DOHH2 (cell line): ENCODE measurements around the gene ACOT4.
"Not testable (repeated sequence)": the region's sequence is repeated elsewhere in the genome, so short reads cannot be mapped to it uniquely, and the experiment has no call there.

Experiments used
- H3F3A ChIP-seq: fragments of 200-600 bp; sonication (generic), shearing (Covaris generic); 2 replicates; pipeline ENCODE4 v1.6.0; 2016; ENCODE audit warnings: antibody characterized with exemption, mild to moderate bottlenecking; ENCODE audit not compliant: control insufficient read depth, insufficient read depth
- H3K27ac ChIP-seq: fragments of 200-600 bp; sonication (generic); 2 replicates; pipeline ENCODE4 v1.5.1; 2014; ENCODE audit warnings: low read depth, mild to moderate bottlenecking, low read length, moderate library complexity
- H3K27me3 ChIP-seq: fragments of 200-600 bp; sonication (generic); 2 replicates; pipeline ENCODE4 v1.6.1; 2014; ENCODE audit warnings: mild to moderate bottlenecking, low read length, mixed read lengths; ENCODE audit not compliant: control insufficient read depth
- H3K36me3 ChIP-seq: fragments of 200-600 bp; sonication (generic); 2 replicates; pipeline ENCODE4 v1.6.1; 2014; ENCODE audit warnings: mild to moderate bottlenecking, low read length, moderate library complexity, mixed read lengths; ENCODE audit not compliant: control insufficient read depth
- H3K4me1 ChIP-seq: fragments of 200-600 bp; sonication (generic); 2 replicates; pipeline ENCODE4 v1.6.1; 2014; ENCODE audit warnings: mild to moderate bottlenecking, low read length, mixed read lengths; ENCODE audit not compliant: control insufficient read depth
- H3K4me2 ChIP-seq: fragments of 200-600 bp; sonication (generic); 2 replicates; pipeline ENCODE4 v1.6.0; 2014; ENCODE audit warnings: mild to moderate bottlenecking, low read length, moderate library complexity
- H3K4me3 ChIP-seq: fragments of 200-600 bp; sonication (generic); 2 replicates; pipeline ENCODE4 v1.5.1; 2014; ENCODE audit warnings: mild to moderate bottlenecking, low read length, mixed read lengths
- H3K79me2 ChIP-seq: fragments of 200-600 bp; sonication (generic); 2 replicates; pipeline ENCODE4 v1.6.1; 2014; ENCODE audit warnings: mild to moderate bottlenecking, low read length, mixed read lengths; ENCODE audit not compliant: control insufficient read depth
- H3K9me2 ChIP-seq: fragments of 200-600 bp; sonication (generic); replicated peaks from 2 replicates; pipeline ENCODE4 v1.6.1; 2014; ENCODE audit warnings: mild to moderate bottlenecking, low read length, mixed read lengths; ENCODE audit not compliant: control insufficient read depth
- H3K9me3 ChIP-seq: fragments of 200-600 bp; sonication (generic); 2 replicates; pipeline ENCODE4 v1.6.1; 2014; ENCODE audit warnings: antibody characterized with exemption, low read length, mixed read lengths; ENCODE audit not compliant: control insufficient read depth, insufficient read depth
- H4K20me1 ChIP-seq: fragments of 200-600 bp; sonication (generic); 2 replicates; pipeline ENCODE4 v1.6.0; 2014; ENCODE audit warnings: low read depth, mild to moderate bottlenecking, antibody characterized with exemption, low read length, moderate library complexity; ENCODE audit not compliant: control insufficient read depth, insufficient read depth
- EZH2phosphoT487 ChIP-seq: fragments of 200-600 bp; sonication (generic); IDR thresholded peaks from 2 replicates; pipeline ENCODE4 v1.6.1; 2017; ENCODE audit warnings: borderline replicate concordance, mild to moderate bottlenecking, antibody characterized with exemption, low read length, moderate library complexity, mixed read lengths
- TF ChIP-seq, protein P1 (sequence below): fragments of 200-600 bp; sonication (generic); IDR thresholded peaks from one replicate; pipeline ENCODE4 v1.5.1; 2014; ENCODE audit warnings: antibody characterized with exemption, mild to moderate bottlenecking, low read depth, low read length; ENCODE audit not compliant: poor library complexity, severe bottlenecking

Gene ACOT4

GRCh38 chr14:73553845-73554244, 37.8 kb upstream of the ACOT4 start:
- H3K27ac ChIP-seq = no peak overlapping the region
- no peaks in the 10 kb centered on the region for H3K4me1 ChIP-seq
- H3K9me2 ChIP-seq = no peaks in the 10 kb centered on the region
- H3K27me3 ChIP-seq = no peaks in the 10 kb centered on the region
- H3K9me3 ChIP-seq = no peaks in the 10 kb centered on the region
- no peak overlapping the region for H3K4me2 ChIP-seq
- no peaks in the 10 kb centered on the region for H4K20me1 ChIP-seq
- no peak for TF ChIP-seq EZH2phosphoT487
- TF ChIP-seq, protein P1, sequence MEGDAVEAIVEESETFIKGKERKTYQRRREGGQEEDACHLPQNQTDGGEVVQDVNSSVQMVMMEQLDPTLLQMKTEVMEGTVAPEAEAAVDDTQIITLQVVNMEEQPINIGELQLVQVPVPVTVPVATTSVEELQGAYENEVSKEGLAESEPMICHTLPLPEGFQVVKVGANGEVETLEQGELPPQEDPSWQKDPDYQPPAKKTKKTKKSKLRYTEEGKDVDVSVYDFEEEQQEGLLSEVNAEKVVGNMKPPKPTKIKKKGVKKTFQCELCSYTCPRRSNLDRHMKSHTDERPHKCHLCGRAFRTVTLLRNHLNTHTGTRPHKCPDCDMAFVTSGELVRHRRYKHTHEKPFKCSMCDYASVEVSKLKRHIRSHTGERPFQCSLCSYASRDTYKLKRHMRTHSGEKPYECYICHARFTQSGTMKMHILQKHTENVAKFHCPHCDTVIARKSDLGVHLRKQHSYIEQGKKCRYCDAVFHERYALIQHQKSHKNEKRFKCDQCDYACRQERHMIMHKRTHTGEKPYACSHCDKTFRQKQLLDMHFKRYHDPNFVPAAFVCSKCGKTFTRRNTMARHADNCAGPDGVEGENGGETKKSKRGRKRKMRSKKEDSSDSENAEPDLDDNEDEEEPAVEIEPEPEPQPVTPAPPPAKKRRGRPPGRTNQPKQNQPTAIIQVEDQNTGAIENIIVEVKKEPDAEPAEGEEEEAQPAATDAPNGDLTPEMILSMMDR = no peak
- H3K36me3 ChIP-seq = no peaks in the 10 kb centered on the region
- H3F3A ChIP-seq = no peaks in the 10 kb centered on the region
- H3K4me3 ChIP-seq = no peak overlapping the region
- no peaks in the 10 kb centered on the region for H3K79me2 ChIP-seq

DNA sequence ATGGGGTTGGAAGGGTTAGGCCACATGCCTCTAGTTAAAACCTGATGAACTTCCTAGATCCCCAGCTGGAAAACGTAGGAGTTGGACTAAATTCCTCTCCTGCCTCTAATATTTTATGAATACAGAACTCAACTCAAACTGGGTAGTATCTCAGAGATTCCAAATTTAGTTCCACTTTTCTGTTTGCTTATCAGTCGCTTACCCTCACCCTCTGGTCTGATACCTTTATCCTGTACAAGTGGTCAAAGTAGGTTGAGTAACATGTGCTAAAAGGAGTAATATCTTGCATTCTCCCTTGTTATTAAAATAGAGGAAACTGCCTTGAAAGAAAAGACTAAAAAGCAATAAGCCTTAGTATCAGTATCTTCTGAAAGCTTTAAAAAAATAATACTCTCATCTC, 34.5 kb upstream of the ACOT4 start:
- H4K20me1 ChIP-seq, H3K9me3 ChIP-seq, H3K4me3 ChIP-seq, H3K27ac ChIP-seq, H3K36me3 ChIP-seq, H3K27me3 ChIP-seq, H3K9me2 ChIP-seq, H3F3A ChIP-seq, H3K4me2 ChIP-seq, H3K79me2 ChIP-seq, H3K4me1 ChIP-seq: not testable (repeated sequence)

DNA sequence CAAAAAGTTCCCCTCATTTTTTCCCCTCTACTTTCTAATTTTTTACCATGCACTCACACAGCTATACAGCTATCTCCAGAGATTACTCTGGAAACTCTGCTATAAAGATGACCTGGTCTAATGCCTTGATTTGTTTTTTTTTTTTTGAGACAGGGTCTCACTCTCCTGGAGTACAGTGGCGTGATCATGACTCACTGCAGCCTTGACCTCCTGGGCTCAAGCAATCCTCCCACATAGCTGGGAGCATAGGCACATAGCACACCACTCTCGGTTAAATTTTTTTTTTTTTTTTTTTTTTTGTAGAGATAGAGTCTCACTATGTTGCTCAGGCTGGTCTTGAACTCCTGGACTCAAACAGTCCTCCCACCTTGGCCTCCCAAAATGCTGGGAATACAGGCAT, 33.4 kb upstream of the ACOT4 start:
- H3K36me3 ChIP-seq, H3K9me3 ChIP-seq: not testable (repeated sequence)

DNA sequence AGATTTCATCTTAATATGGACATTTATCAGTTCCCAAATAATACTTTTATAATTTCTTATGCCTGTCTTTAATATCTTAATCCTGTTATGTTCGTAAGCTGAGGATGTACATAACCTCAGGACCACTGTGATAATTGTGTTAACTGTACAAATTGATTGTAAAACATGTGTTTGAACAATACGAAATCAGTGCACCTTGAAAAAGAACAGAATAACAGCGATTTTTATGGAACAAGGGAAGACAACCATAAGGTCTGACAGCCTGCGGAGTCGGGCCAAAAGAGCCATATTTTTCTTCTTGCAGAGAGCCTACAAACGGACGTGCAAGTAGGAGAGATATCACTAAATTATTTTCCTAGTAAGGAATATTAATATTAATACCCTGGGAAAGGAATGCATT, 29.4 kb upstream of the ACOT4 start:
- H3K27me3 ChIP-seq, H3K9me2 ChIP-seq, H3K27ac ChIP-seq, H4K20me1 ChIP-seq, H3K36me3 ChIP-seq, H3K4me3 ChIP-seq, H3K4me2 ChIP-seq, H3F3A ChIP-seq, H3K4me1 ChIP-seq, H3K79me2 ChIP-seq, H3K9me3 ChIP-seq: not testable (repeated sequence)

More for the DNA sequence above, 33.4 kb upstream of the ACOT4 start:
- not testable (repeated sequence) for H3F3A ChIP-seq, H3K27ac ChIP-seq, H3K4me1 ChIP-seq, H3K9me2 ChIP-seq, H3K4me2 ChIP-seq, H3K27me3 ChIP-seq, H4K20me1 ChIP-seq, H3K79me2 ChIP-seq, H3K4me3 ChIP-seq

GRCh38 chr14:73562696-73563095, 29.0 kb upstream of the ACOT4 start:
- not testable (repeated sequence) for H3K9me3 ChIP-seq, H3K27ac ChIP-seq, H4K20me1 ChIP-seq, H3K36me3 ChIP-seq, H3F3A ChIP-seq, H3K4me3 ChIP-seq, H3K4me2 ChIP-seq, H3K4me1 ChIP-seq, H3K9me2 ChIP-seq, H3K27me3 ChIP-seq, H3K79me2 ChIP-seq

DNA sequence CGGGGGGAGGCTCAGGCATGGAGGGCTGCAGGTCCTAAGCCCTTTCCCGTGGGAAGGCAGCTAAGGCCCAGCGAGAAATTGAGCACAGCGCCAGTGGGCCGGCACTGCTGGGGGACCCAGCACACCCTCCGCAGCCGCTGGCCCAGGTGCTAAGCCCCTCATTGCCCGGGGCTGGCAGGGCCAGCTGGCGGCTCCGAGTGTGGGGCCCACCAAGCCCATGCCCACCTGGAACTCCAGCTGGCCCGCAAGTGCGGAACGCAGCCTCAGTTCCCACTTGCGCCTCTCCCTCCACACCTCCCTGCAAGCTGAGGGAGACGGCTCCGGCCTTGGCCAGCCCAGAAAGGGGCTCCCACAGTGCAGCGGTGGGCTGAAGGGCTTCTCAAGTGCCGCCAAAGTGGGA, 25.2 kb upstream of the ACOT4 start:
- H3K9me2 ChIP-seq, H3F3A ChIP-seq, H4K20me1 ChIP-seq, H3K4me2 ChIP-seq, H3K9me3 ChIP-seq, H3K79me2 ChIP-seq, H3K4me3 ChIP-seq, H3K27ac ChIP-seq, H3K36me3 ChIP-seq: not testable (repeated sequence)
- Histone ChIP-seq H3K4me1 (peaks cover 17% of the 10 kb centered on the region), H3K27me3 (peaks cover 16% of the 10 kb centered on the region)

DNA sequence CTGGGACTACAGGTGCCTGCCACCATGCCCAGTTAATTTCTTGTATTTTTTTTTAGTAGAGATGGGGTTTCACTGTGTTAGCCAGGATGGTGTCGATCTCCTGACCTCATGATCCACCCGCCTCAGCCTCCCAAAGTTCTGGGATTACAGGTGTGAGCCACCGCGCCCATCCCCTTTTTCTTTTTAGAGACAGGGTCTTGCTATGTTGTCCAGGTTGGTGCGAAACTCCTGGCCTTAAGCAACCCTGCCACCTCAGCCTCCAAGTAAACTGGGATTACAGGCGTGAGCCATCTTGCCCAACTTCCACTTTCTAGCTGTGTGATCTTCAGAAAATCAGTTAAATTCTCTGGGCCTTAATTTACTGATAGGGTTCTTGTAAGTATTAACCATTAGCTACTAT, 24.7 kb upstream of the ACOT4 start:
- H3K27me3 ChIP-seq = peaks cover 16% of the 10 kb centered on the region
- H3K4me1 ChIP-seq = peaks cover 17% of the 10 kb centered on the region
- H3K4me2 ChIP-seq = not testable (repeated sequence)

More for the DNA sequence above, 24.7 kb upstream of the ACOT4 start:
- not testable (repeated sequence) for H3K4me3 ChIP-seq, H3K79me2 ChIP-seq, H3F3A ChIP-seq, H3K9me2 ChIP-seq, H3K27ac ChIP-seq, H4K20me1 ChIP-seq, H3K36me3 ChIP-seq, H3K9me3 ChIP-seq
